K562 (cell line): ENCODE data around the gene HSD17B8. TPM values are rescaled to one million over a fixed set of nuclear protein-coding genes. Genes with fewer than 3 reads are reported as not detected.

Source experiments
- KAT7 ChIP-seq: sonication (generic); formaldehyde crosslinking; IDR thresholded peaks from 2 replicates; pipeline ENCODE4 v1.8.0; 2022; ENCODE audit warnings: missing genetic modification reagents, mild to moderate bottlenecking, borderline replicate concordance
- NFYB ChIP-seq: IDR thresholded peaks from 2 replicates; pipeline ENCODE4 v1.6.1; 2011; ENCODE audit warnings: mild to moderate bottlenecking, moderate library complexity; ENCODE audit not compliant: insufficient read length; ENCODE audit errors: extremely low read depth
- TEAD1 ChIP-seq, 2 experiments: fragments of 450-650 bp in 1 of 2; sonication (generic) in 1 of 2; formaldehyde crosslinking; IDR thresholded peaks; 2 replicates each; pipeline versions ENCODE4 v1.4.0 to v1.8.0; 2020 to 2022; ENCODE audit warnings: mild to moderate bottlenecking in 2 of 2, missing genetic modification reagents in 1 of 2
- TOE1 ChIP-seq, 2 experiments: fragments of 450-650 bp in 1 of 2; sonication (generic) in 1 of 2; formaldehyde crosslinking in 1 of 2; IDR thresholded peaks; 2 replicates each; pipeline versions ENCODE4 v1.7.1 to v1.8.0; 2016 to 2022; ENCODE audit warnings: borderline replicate concordance in 2 of 2, mild to moderate bottlenecking in 2 of 2, antibody characterized with exemption in 1 of 2, inconsistent platforms in 1 of 2, low read depth in 1 of 2, missing genetic modification reagents in 1 of 2, moderate library complexity in 1 of 2
- ZNF282 ChIP-seq: sonication (generic); formaldehyde crosslinking; IDR thresholded peaks from 2 replicates; pipeline ENCODE4 v1.8.1; 2023; ENCODE audit warnings: missing genetic modification reagents
- ZNF444 ChIP-seq: fragments of 250-450 bp; sonication (Bioruptor Pico); IDR thresholded peaks from 2 replicates; pipeline ENCODE4 v1.4.0; 2020; ENCODE audit warnings: mild to moderate bottlenecking, moderate library complexity
- ZNF512 ChIP-seq: IDR thresholded peaks from 2 replicates; pipeline ENCODE4 v1.6.1; 2016; ENCODE audit warnings: missing genetic modification characterization, missing compliant biosample characterization
- ZNF592 ChIP-seq: fragments of 450-650 bp; IDR thresholded peaks from 2 replicates; pipeline ENCODE4 v1.6.1; 2017; ENCODE audit warnings: antibody characterized with exemption, mild to moderate bottlenecking
- ZNF740 ChIP-seq, 3 experiments: fragments of 200-800 bp in 1 of 3; sonication (Bioruptor generic) in 1 of 3; sonication (generic) in 1 of 3; formaldehyde crosslinking in 1 of 3; IDR thresholded peaks; 2 replicates each; pipeline versions ENCODE4 v1.6.1 to v1.8.0; 2016 to 2022; ENCODE audit warnings: mild to moderate bottlenecking in 2 of 3, missing compliant biosample characterization in 2 of 3, missing genetic modification characterization in 2 of 3, missing genetic modification reagents in 1 of 3
- polyA plus RNA-seq, 8 experiments: library from polyadenylated mRNA; depleted of rRNA in 4 of 8; stranded (reverse) in 5 of 8; unstranded in 3 of 8; fragments of >200 nt; fragmentation: Nextera tagmentation in 2 of 8; fragmentation: Illumina TruSeq in 1 of 8; extraction: Ambion mirVana in 2 of 8; extraction: Trizol in 1 of 8; gene quantifications; 2 replicates each; pipeline versions ENCODE4 v1.2.1 to v1.2.3, GENCODE V29; 2011 to 2014; ENCODE audit warnings: inconsistent platforms in 1 of 8, missing spikeins in 1 of 8
- total RNA-seq, 7 experiments: library from RNA; depleted of rRNA in 6 of 7; stranded (reverse); fragments of >200 nt in 6 of 7; fragmentation: Illumina TruSeq in 2 of 7; extraction: Trizol in 2 of 7; gene quantifications; 2 replicates each; pipeline versions ENCODE4 v1.2.1 to v1.2.3, GENCODE V29; 2011 to 2021; ENCODE audit warnings: low replicate concordance in 1 of 7
- TF ChIP-seq, protein P1 (sequence below): fragments of 450-650 bp; formaldehyde crosslinking; IDR thresholded peaks from 2 replicates; pipeline ENCODE4 v1.4.0; 2022; ENCODE audit warnings: missing genetic modification characterization
- TF ChIP-seq, protein P2 (sequence below): fragments of 450-650 bp; IDR thresholded peaks from one replicate; pipeline ENCODE4 v1.6.1; 2018; ENCODE audit warnings: mild to moderate bottlenecking, moderate library complexity; ENCODE audit not compliant: partially characterized antibody
- TF ChIP-seq, protein P3 (sequence below): sonication (generic); formaldehyde crosslinking; IDR thresholded peaks from 2 replicates; pipeline ENCODE4 v1.8.1; 2023; ENCODE audit warnings: mild to moderate bottlenecking, missing genetic modification reagents, moderate library complexity

HSD17B8 gene
- total and polyA plus RNA-seq, 9 of the 15 experiments (the other 6 are each of a cell fraction or from before 2014, with no cell fraction given), result 3.7 to 35.2 (median 14.2) TPM

- TF ChIP-seq, protein P1, sequence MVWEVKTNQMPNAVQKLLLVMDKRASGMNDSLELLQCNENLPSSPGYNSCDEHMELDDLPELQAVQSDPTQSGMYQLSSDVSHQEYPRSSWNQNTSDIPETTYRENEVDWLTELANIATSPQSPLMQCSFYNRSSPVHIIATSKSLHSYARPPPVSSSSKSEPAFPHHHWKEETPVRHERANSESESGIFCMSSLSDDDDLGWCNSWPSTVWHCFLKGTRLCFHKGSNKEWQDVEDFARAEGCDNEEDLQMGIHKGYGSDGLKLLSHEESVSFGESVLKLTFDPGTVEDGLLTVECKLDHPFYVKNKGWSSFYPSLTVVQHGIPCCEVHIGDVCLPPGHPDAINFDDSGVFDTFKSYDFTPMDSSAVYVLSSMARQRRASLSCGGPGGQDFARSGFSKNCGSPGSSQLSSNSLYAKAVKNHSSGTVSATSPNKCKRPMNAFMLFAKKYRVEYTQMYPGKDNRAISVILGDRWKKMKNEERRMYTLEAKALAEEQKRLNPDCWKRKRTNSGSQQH (CRISPR knock-in tag), result peak; percentile 6; the same call in 1 of the 2 replicates
- TF ChIP-seq ZNF512 (no peak), KAT7 (peak; percentile 74; the same call in 1 of the 2 replicates), ZNF282 (CRISPR knock-in tag) (no peak), TOE1 (IDR thresholded peaks at IDR 0.05; ENCODE audit: borderline replicate concordance) (0 out of 2 replicates have a peak, but pooled peaks have one; percentile 25), TOE1 (CRISPR knock-in tag; IDR thresholded peaks at IDR 0.05; ENCODE audit: borderline replicate concordance, low read depth) (no peak), ZNF592 (peak; percentile 57; the same call in 1 of the 2 replicates), ZNF444 (no peak), NFYB (no peak), TEAD1 (CRISPR knock-in tag; IDR thresholded peaks at IDR 0.05) (peak in 1 of 2 experiments; percentile 78; a peak in 1 of 4 replicates), ZNF740 (CRISPR knock-in tag; IDR thresholded peaks at IDR 0.05) (peak; percentile 9; the same call in 1 of the 2 replicates), ZNF740 (tag; IDR thresholded peaks at IDR 0.05) (no peak)
- TF ChIP-seq, protein P2, sequence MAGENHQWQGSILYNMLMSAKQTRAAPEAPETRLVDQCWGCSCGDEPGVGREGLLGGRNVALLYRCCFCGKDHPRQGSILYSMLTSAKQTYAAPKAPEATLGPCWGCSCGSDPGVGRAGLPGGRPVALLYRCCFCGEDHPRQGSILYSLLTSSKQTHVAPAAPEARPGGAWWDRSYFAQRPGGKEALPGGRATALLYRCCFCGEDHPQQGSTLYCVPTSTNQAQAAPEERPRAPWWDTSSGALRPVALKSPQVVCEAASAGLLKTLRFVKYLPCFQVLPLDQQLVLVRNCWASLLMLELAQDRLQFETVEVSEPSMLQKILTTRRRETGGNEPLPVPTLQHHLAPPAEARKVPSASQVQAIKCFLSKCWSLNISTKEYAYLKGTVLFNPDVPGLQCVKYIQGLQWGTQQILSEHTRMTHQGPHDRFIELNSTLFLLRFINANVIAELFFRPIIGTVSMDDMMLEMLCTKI, result no peak
- TF ChIP-seq, protein P3, sequence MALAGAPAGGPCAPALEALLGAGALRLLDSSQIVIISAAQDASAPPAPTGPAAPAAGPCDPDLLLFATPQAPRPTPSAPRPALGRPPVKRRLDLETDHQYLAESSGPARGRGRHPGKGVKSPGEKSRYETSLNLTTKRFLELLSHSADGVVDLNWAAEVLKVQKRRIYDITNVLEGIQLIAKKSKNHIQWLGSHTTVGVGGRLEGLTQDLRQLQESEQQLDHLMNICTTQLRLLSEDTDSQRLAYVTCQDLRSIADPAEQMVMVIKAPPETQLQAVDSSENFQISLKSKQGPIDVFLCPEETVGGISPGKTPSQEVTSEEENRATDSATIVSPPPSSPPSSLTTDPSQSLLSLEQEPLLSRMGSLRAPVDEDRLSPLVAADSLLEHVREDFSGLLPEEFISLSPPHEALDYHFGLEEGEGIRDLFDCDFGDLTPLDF (CRISPR knock-in tag), result 0 out of 2 replicates have a peak, but pooled peaks have one; percentile 20
Measured at GRCh38 chr6:33248643-33248931, 44.1 kb downstream of the HSD17B8 start (continued).
